Stimulated activated naive CD8-positive, alpha-beta T cell treated with anti-CD3 and anti-CD28 coated beads, Interleukin-15, Interleukin-2, amounts not matched to agents 100 U/mL and 50 U/mL, for 24 hours (primary cell): ENCODE data around the gene SDC1.

Experiments
- ATAC-seq: fragments of 150-1000 bp; cut with Tn5 transposase; one replicate; pipeline ENCODE4 v1.10.0; 2021
- DNase-seq: peaks from one replicate; pipeline ENCODE4 v3.0.0; 2021

Gene SDC1

DNA sequence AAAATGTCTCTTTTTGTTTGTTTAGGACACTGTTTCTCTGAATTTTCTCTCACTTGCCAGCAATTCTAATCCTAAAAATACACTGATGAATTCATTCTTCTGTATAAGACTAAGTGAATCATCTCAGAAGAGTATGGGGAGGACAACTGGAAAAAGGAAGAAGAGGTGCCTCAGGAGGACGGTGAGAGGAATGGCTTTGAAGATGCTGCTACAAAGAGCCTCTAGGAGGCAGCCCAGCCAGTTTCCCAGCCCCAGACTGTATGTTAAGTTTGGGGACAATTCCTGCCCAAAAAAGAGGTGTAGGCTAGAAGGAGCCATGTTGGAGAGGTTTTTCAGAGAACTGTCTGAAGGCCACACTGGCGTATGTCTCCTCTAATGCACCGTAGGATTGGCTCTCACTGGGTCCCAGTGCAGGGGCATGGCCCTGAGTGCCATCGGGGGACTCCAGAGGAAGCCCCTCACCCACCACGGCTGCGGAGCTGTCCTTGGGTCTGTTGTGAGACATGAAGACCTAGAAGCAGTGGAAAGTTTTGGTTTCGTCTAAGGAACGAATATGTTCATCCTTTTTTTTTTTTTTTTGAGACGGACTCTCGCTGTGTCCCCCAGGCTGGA lies 3.1 kb upstream of the SDC1 start:
- ATAC-seq, result no peak
- no peak for DNase-seq

DNA sequence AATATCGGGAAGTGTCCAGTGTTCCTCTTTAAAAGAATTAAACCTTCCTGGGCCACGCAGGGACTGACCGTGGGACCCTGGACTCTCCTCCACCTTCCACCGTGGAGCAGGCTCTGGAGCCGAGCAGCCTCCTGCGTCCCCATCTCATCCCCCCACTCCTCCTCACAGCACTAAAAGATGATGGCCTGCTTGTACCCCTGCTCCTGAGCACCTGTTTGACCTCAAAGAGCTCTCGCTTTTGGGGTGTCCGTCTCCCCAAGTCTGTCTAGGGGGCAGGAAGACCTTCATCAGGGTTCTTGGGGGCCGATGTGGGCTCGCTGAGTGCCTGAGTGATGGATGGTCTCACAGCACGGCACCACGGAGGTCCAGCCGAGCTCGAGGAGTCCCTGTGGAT lies 1.2 kb upstream of the SDC1 start:
- ATAC-seq, result no peak
- no peak for DNase-seq

- ATAC-seq (peak; percentile 74), DNase-seq (peak; percentile 45)
Observed at GRCh38 chr2:20225294-20226151, 593 bp upstream of the SDC1 start.

DNA sequence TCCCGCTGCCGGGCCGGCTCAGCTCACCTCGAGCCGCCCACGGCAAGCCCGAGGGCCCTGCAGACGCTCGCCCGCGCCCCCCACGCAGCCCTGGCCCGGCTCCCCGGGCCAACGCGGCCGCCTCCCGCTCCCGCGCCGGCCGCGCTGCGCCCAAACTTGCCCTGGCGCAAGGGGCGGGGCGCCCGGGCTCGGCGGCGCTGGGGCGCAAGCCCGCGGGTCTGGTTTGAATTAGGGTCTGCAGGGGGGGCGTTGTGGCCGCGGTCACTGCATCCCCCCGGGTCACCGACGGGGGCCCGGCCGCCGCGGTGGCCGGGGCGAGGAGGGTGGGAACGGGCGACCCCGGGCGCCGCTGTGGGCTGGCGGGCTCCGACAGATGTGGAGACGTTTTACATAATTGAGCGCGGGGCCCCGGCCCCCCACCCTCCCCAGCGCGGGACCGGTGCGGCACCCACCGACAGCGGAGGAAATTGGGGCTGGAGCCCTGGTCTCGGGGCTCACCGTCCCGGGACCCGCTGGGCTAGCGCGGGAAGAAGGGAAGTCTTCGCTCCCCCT lies 690 bp downstream of the SDC1 start:
- DNase-seq, result no peak
- no peak for ATAC-seq

DNA sequence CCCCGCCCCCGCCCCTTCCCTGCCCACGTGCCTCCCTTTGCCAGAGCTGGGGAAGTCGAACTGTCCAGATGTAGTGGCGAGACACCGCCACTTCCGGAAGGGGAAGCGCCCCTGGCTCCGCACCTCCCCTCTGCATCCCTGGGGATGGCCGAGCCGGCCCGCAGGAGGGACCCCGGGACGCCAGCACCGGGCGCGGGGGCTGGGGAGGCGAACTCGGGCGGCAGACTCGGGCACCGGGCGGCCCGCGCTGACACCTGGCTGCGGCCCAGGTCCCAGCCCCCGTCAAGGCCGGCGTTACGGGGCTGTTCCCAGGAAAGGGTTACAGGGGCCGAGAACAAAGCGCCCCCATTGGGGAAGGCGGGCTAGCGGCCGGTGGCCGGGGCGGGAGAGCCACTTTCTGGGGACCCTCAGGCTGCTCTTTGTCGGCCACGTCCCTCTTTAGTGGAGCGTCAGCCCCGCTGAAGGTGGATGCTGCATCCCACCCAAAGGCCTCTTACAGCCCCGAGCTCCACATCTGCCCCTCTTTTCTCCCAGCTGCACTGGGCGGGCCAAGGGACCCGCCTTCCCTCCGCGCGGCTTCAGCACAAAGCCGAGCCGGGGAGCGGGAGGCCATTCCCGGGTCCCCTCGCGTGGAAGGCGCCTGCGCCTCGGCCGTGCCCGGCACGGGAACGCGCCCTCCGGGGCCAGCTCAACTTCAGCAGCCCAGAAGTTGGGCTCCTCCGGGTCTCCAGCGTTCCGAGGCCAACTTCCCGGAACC lies 1.3 kb downstream of the SDC1 start:
- ATAC-seq (peak; percentile 20), DNase-seq (peak; percentile 15)

- ATAC-seq, result no peak
Observed at GRCh38 chr2:20222769-20223406, 2.0 kb downstream of the SDC1 start.

GRCh38 chr2:20222014-20222768 lies 2.7 kb downstream of the SDC1 start:
- DNase-seq, result no peak
- no peak for ATAC-seq

More at GRCh38 chr2:20222769-20223406, 2.0 kb downstream of the SDC1 start:
- DNase-seq, result no peak

DNA sequence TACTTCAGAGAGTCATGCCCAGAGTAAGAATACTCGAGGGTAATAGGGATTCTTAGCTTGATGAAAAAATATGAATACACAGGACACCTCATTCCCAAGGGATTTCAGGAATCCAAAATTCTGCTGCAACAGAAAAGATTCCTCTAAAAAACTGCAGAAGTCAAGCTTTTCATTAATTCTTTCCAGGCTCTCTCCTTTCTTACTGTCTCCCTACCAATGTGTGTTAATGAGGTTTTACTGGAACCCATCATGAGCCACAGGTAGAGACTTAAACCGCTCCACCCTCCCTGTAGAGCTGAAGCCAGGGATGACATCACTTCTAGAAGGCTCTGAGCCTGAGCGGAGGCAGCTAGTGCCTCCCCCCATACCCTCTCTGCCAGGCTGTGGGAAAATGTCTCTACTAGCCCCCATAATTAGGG lies 3.4 kb downstream of the SDC1 start:
- DNase-seq (no peak), ATAC-seq (no peak)

GRCh38 chr2:20220806-20221554 lies 4.0 kb downstream of the SDC1 start:
- no peak for ATAC-seq
- DNase-seq, result no peak

DNA sequence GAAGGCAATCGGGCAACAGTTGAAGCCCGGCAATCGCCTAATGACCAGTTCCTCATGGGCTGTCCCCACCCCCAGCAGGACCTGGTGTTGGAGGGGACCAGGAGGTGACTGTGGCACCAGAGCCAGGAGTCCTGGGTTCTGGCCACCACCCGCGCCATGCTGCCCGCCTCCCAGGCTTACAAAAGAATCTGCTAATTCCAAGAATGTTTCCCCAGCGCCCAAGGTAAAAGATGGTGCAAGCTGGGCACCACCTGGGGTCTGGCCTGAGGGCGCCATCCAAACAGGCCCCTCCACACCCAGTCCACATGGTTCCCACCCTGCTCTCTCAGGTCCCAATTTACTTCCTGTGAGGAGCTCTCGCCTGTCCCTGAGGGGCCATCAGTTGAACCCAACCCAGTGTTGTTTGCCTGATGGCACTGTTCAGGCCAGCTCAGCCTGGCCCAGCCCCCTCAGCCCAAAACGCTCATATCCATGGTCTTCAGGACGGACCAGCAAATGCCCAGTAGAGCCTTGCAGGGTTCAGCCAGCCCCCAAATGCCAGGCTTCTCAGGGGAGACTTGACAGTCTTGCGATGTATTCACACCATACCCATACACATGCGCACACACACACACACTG lies 5.1 kb downstream of the SDC1 start:
- no peak for DNase-seq
- ATAC-seq, result no peak

DNA sequence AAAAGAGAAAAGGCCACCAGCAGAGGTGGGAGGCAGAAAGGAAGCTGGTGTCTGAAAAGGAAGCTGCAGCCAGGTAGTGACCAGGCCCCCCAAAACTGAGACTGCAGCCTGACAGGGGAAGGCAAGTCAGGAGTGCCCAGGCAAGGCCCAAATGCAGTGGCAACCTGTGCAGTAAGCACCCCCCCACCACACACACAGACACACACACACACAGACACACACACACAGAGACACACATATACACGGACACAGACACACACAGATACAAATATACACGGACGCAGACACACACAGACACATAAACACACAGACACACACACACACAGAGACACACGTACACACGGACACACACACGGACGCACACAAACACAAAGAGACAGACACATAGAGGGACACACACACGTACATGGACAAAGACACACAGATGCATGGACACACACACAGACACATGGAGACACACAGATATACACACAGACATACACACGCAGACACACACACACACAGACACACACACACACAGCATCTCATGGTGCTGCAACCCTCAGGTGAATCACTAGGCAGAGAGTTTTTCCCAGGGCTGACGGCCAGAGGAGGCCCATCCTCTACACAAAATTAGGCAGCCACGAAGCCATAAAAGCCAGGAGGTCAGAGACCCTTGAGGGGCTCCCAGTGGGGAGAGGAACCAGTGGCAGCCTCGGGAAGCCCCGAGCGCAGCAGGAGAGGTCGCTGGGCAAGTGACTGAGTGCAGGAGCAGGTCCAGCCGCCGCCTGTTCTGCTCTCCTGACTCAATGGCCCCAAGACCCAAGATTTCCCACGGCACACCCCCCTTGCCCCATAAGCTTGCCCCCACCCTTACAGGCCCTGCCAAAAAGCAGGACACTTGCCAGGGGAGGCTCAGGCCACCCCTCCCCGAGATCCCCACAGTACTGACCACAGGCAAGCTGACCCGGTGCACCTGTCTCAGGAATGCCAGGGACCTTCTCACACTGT lies 6.3 kb downstream of the SDC1 start:
- DNase-seq (no peak), ATAC-seq (no peak)

- DNase-seq (no peak), ATAC-seq (no peak)
Observed at GRCh38 chr2:20217041-20217970, 7.6 kb downstream of the SDC1 start.

DNA sequence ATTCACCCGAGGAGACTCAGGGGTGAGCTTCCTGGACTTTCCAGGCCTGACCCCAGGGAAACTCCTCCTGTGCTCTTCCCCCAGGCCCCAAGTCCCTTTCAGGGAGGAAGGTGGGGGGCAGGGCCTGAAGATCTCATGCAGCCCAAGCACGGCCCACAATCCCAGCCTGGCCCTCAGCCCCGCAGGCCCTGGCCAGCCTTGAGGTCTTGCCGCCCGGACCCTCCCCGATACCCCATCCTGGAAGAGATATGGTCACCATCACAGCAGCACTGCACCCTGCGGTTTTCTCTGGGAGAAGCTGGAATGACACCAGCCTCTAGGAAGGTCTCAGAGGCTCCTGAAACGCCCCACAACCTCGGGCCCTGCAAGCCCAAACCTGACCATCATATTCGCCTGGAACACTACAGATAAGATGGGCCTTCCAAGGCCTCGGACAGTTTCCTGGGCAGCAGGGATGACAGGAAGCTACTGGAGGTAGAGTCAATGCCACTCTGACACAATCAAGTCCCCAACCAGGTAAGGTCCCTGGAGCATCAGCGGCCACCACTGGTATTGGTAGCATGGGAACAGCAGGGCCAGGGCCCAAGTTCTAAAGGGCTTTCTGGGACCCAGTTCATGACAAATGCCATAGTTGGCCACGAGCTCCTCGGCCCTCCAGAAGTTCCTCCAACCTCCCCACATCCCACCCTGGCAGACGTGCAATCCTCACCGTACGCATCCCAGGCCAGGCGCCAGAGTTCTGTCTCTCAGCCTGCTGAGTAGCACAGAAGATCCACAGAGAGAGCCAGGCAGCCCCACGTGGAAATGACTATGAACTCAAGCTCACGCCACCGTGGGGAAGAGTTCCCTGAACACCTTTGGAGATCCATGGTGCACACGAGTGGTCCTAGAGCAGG lies 8.6 kb downstream of the SDC1 start:
- ATAC-seq, result no peak
- DNase-seq, result no peak

DNA sequence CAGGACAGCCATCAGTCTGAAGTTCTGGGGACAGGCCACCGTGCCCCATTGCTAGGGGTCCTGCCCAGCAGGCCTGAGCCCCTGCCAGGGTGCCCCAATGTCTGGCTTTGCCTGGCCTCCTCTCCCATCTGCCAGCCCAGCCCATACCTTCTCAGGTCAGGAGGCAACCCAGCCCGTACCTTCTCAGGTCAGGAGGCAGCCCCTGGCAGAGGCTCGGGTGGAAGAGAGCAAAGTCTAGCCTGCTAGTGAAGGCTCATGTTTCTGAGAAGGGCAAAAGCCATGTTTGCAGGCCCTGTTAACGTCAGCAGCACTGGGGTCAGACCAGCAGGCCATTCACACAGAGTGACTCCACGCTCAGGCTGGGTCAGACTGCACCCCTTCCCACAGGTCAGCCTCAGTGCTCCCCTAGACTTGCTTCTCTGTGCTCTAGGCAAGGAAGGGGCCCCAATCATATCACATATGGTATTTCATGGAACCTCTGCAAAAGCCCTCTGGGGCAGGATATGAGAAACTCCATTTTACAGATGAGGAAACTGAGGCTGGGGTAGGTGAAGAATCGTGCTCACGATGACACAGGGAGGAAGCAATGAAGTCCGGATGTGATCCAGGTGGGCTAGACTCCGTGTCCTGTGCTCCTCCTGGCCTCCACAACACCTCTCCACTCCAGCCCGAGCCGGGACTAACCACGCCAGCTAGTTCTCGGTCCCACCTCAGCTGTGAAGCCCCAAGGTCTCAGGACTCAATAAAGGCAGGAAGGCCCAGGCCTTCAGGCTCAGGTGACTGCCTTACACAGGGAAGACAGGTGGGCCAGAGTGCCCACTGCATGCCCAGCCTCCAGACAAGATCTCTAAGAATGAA lies 9.5 kb downstream of the SDC1 start:
- DNase-seq (no peak), ATAC-seq (no peak)

DNA sequence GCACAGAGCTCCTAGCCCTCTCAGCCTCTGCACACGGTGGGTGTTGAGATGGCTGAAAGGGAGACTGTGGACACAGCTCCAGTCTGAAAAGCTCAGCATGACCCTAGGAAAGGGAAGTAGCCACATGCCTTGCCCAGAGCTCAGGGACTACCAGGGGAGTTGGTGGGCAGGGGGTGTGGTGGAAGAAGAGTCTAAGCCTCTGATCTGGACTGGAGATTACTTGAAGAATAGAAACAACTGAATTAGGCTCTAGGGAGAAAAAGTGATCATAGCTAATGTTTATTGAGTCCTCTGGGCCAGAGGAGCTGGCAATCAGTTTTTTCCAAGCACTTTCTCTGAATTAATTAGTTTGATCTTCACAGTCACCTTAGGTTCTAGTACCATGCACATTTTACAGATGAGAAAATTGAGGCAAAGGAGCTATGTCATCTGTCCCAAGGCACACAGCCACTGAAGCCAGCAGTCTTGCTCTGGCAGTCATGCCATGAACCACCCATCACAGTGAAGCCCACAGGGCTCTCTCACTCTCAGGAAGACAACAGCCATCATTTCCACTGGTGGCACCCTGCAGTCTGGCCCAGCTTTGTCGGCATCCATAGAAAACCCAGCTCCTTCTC lies 10.3 kb downstream of the SDC1 start:
- ATAC-seq (no peak), DNase-seq (no peak)
